Measurements from ENCODE around the gene KIF18B. TPM values are rescaled to one million over a fixed set of nuclear protein-coding genes. Genes with fewer than 3 reads are reported as not detected.

Gene KIF18B
- total and polyA plus RNA-seq, 10 of the 15 experiments (the other 5 are each of a cell fraction or from before 2014, with no cell fraction given) = 2.8 to 46.2 (median 20.5) TPM

DNA sequence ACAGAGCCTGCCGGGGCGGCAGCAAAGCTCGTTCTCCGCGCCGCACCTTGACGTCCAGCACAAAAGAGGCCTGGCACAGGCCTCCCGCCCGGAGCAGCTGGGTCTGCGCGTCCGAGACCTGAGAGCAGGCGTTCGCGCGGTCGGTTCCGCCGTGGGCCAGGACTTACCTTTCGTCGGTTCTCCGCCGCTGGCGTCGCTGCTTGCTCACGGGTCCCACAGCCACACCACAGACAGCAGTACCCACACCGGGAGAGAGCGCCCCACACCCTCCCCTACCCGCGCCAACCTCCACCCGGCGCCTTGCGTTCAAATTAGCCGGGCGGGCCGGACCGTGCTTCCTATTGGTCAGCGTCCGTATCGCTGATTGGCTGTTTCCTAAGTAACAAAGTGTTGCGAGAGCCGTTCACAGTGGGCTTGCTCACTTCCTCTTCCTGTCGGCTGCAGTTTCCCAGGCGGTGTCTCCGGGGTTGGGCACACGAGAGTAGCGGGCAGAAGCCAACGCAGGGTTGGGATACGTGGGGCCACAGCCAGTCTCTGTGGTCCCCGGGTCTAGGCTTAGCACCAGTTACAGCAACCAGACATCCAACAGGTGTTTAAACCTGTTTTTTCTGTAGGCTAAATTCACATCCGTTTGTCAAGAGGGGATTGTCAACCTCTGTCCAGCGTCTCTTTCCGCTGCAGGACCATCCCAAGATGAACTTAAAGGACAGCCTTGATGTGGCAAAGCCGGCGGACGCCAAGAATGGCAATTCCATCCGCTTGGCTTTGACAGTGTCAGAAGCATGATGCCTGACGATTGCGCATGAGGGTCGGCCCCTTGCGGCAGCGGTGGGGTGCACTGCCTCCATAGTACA, at the start of gene KIF18B (continued):
- TF ChIP-seq BRCA1 (IDR thresholded peaks at IDR 0.05; ENCODE audit: low read depth, low read length) = peak; percentile 69
- peak; percentile 78 for TF ChIP-seq CREB1 (IDR thresholded peaks at IDR 0.05; ENCODE audit: low read depth)
- TF ChIP-seq HCFC1 (IDR thresholded peaks at IDR 0.05; ENCODE audit: low read length) = 0 out of 2 replicates have a peak, but pooled peaks have one; percentile 14
- TF ChIP-seq SIX5 (IDR thresholded peaks at IDR 0.05; ENCODE audit: low read depth, low read length, severe bottlenecking) = peak; percentile 22
- TF ChIP-seq, protein P1, sequence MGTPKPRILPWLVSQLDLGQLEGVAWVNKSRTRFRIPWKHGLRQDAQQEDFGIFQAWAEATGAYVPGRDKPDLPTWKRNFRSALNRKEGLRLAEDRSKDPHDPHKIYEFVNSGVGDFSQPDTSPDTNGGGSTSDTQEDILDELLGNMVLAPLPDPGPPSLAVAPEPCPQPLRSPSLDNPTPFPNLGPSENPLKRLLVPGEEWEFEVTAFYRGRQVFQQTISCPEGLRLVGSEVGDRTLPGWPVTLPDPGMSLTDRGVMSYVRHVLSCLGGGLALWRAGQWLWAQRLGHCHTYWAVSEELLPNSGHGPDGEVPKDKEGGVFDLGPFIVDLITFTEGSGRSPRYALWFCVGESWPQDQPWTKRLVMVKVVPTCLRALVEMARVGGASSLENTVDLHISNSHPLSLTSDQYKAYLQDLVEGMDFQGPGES (IDR thresholded peaks at IDR 0.05) = peak; percentile 60; the same call in 1 of the 2 replicates
- TF ChIP-seq, protein P2, sequence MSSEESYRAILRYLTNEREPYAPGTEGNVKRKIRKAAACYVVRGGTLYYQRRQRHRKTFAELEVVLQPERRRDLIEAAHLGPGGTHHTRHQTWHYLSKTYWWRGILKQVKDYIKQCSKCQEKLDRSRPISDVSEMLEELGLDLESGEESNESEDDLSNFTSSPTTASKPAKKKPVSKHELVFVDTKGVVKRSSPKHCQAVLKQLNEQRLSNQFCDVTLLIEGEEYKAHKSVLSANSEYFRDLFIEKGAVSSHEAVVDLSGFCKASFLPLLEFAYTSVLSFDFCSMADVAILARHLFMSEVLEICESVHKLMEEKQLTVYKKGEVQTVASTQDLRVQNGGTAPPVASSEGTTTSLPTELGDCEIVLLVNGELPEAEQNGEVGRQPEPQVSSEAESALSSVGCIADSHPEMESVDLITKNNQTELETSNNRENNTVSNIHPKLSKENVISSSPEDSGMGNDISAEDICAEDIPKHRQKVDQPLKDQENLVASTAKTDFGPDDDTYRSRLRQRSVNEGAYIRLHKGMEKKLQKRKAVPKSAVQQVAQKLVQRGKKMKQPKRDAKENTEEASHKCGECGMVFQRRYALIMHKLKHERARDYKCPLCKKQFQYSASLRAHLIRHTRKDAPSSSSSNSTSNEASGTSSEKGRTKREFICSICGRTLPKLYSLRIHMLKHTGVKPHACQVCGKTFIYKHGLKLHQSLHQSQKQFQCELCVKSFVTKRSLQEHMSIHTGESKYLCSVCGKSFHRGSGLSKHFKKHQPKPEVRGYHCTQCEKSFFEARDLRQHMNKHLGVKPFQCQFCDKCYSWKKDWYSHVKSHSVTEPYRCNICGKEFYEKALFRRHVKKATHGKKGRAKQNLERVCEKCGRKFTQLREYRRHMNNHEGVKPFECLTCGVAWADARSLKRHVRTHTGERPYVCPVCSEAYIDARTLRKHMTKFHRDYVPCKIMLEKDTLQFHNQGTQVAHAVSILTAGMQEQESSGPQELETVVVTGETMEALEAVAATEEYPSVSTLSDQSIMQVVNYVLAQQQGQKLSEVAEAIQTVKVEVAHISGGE (CRISPR knock-in tag; IDR thresholded peaks at IDR 0.05) = no peak
- TF ChIP-seq FOXM1 (IDR thresholded peaks at IDR 0.05; ENCODE audit: low read depth, low read length) = peak; percentile 93
- TF ChIP-seq CEBPB (IDR thresholded peaks at IDR 0.05; ENCODE audit: borderline replicate concordance in 1 of 2, low read depth in 2 of 2, low read length in 2 of 2) = no peak
- TF ChIP-seq SP1 (IDR thresholded peaks at IDR 0.05; ENCODE audit: low read depth, low read length) = peak; percentile 95
- TF ChIP-seq FOXK2 (IDR thresholded peaks at IDR 0.05) = peak; percentile 38; the same call in 1 of the 2 replicates
- peak in 1 of 2 experiments; percentile 43; a peak in 1 of 4 replicates for TF ChIP-seq ETV6 (conservative IDR thresholded peaks at IDR 0.05 in 1 of 2, IDR thresholded peaks at IDR 0.05 in 1 of 2; ENCODE audit: borderline replicate concordance in 1 of 2, low read depth in 1 of 2)
- TF ChIP-seq POLR2AphosphoS2 (IDR thresholded peaks at IDR 0.05; ENCODE audit: low read depth, low read length) = peak; percentile 94
- peak; percentile 96 for TF ChIP-seq PML (IDR thresholded peaks at IDR 0.05; ENCODE audit: low read length)
- peak; percentile 54 to 68; a peak in 3 of 4 replicates for TF ChIP-seq BHLHE40 (IDR thresholded peaks at IDR 0.05; ENCODE audit: borderline replicate concordance in 1 of 2, low read depth in 2 of 2, low read length in 1 of 2)
- TF ChIP-seq, protein P3, sequence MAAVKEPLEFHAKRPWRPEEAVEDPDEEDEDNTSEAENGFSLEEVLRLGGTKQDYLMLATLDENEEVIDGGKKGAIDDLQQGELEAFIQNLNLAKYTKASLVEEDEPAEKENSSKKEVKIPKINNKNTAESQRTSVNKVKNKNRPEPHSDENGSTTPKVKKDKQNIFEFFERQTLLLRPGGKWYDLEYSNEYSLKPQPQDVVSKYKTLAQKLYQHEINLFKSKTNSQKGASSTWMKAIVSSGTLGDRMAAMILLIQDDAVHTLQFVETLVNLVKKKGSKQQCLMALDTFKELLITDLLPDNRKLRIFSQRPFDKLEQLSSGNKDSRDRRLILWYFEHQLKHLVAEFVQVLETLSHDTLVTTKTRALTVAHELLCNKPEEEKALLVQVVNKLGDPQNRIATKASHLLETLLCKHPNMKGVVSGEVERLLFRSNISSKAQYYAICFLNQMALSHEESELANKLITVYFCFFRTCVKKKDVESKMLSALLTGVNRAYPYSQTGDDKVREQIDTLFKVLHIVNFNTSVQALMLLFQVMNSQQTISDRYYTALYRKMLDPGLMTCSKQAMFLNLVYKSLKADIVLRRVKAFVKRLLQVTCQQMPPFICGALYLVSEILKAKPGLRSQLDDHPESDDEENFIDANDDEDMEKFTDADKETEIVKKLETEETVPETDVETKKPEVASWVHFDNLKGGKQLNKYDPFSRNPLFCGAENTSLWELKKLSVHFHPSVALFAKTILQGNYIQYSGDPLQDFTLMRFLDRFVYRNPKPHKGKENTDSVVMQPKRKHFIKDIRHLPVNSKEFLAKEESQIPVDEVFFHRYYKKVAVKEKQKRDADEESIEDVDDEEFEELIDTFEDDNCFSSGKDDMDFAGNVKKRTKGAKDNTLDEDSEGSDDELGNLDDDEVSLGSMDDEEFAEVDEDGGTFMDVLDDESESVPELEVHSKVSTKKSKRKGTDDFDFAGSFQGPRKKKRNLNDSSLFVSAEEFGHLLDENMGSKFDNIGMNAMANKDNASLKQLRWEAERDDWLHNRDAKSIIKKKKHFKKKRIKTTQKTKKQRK (IDR thresholded peaks at IDR 0.05; ENCODE audit: low read depth, low read length) = no peak
- no peak; the same call in 1 of the 2 replicates for TF ChIP-seq NFIC (IDR thresholded peaks at IDR 0.05; ENCODE audit: low read depth, low read length)
- TF ChIP-seq, protein P4, sequence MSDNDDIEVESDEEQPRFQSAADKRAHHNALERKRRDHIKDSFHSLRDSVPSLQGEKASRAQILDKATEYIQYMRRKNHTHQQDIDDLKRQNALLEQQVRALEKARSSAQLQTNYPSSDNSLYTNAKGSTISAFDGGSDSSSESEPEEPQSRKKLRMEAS (IDR thresholded peaks at IDR 0.05; ENCODE audit: low read depth, low read length) = peak; percentile 76; the same call in 1 of the 2 replicates
- TF ChIP-seq HDAC2 (IDR thresholded peaks at IDR 0.05) = 0 out of 2 replicates have a peak, but pooled peaks have one; percentile 63
- peak; percentile 40 to 47; a peak in 2 of 4 replicates for TF ChIP-seq SRF (IDR thresholded peaks at IDR 0.05; ENCODE audit: low read depth in 2 of 2, low read length in 2 of 2)
- TF ChIP-seq POLR2AphosphoS5 (IDR thresholded peaks at IDR 0.05; ENCODE audit: low read length) = peak; percentile 95
- peak; percentile 39; the same call in 1 of the 2 replicates for TF ChIP-seq MTA2 (IDR thresholded peaks at IDR 0.05; ENCODE audit: low read depth)

All from GM12878 (cell line).